ENCODE data around the gene CHD2. TPM values are rescaled to one million over a fixed set of nuclear protein-coding genes. Genes with fewer than 3 reads are reported as not detected.

The CHD2 gene
- total and polyA plus RNA-seq, 4 donors: 13.9 to 90.2 (median 49.4) TPM

- H3K36me3 ChIP-seq (ENCODE audit: control insufficient read depth in 4 of 4, insufficient read depth in 3 of 4, low read depth in 1 of 4, low read length in 3 of 4): no peaks in the 10 kb centered on the region
- H3K27ac ChIP-seq (ENCODE audit: low read depth in 1 of 2, low read length in 2 of 2): peak overlapping the region; percentile 56 to 77
- TF ChIP-seq ZBTB33 (IDR thresholded peaks at IDR 0.05) (no peak), RAD21 (IDR thresholded peaks at IDR 0.05) (no peak), NR2F2 (IDR thresholded peaks at IDR 0.05) (no peak), ATF3 (IDR thresholded peaks at IDR 0.05) (no peak), TAF1 (conservative IDR thresholded peaks at IDR 0.05) (no peak), MAX (IDR thresholded peaks at IDR 0.05) (no peak), HNF4A (conservative IDR thresholded peaks at IDR 0.05) (no peak)
- no peaks in the 10 kb centered on the region for H3K9me3 ChIP-seq (ENCODE audit: control insufficient read depth in 4 of 4, low read length in 3 of 4)
- no peaks in the 10 kb centered on the region for H3K27me3 ChIP-seq (ENCODE audit: control insufficient read depth in 4 of 4, insufficient read depth in 4 of 4, low read length in 3 of 4)
- peaks cover 30 to 74% (median 45%) of the 10 kb centered on the region in 4 donors for H3K4me1 ChIP-seq (ENCODE audit: control insufficient read depth in 4 of 4, insufficient read depth in 4 of 4, low read length in 3 of 4)
- WGBS: 58% methylated on average over 4 of the region's 4 CpGs
- peak overlapping the region in 1 of 2 donors; percentile 12 for H3K9ac ChIP-seq (ENCODE audit: low read depth in 1 of 2, low read length in 2 of 2)
- no peak for DNase-seq (ENCODE audit: low spot score)
- H3K4me3 ChIP-seq (ENCODE audit: low read depth in 1 of 3, low read length in 3 of 3): no peak overlapping the region
Observed at GRCh38 chr15:92915766-92916435, 15.8 kb downstream of the CHD2 start.

- WGBS: 10% methylated on average over 11 of the region's 11 CpGs
- no peaks in the 10 kb centered on the region for H3K27me3 ChIP-seq (ENCODE audit: control insufficient read depth in 4 of 4, insufficient read depth in 4 of 4, low read length in 3 of 4)
Observed at GRCh38 chr15:92917598-92918407, 17.7 kb downstream of the CHD2 start.

More at GRCh38 chr15:92917598-92918407, 17.7 kb downstream of the CHD2 start:
- peak overlapping the region; percentile 89 to 92 for H3K27ac ChIP-seq (ENCODE audit: low read depth in 1 of 2, low read length in 2 of 2)
- no peaks in the 10 kb centered on the region for H3K9me3 ChIP-seq (ENCODE audit: control insufficient read depth in 4 of 4, low read length in 3 of 4)
- H3K4me1 ChIP-seq (ENCODE audit: control insufficient read depth in 4 of 4, insufficient read depth in 4 of 4, low read length in 3 of 4): peaks cover 24 to 73% (median 38%) of the 10 kb centered on the region in 4 donors
- peak; percentile 56 for TF ChIP-seq NR2F2 (IDR thresholded peaks at IDR 0.05)
- peak; percentile 96 to 99 for TF ChIP-seq RAD21 (IDR thresholded peaks at IDR 0.05)
- peak; percentile 76 for TF ChIP-seq SP1 (IDR thresholded peaks at IDR 0.05)
- peak; percentile 81 for TF ChIP-seq ZBTB33 (IDR thresholded peaks at IDR 0.05)
- peak in 1 of 2 donors; percentile 78 for TF ChIP-seq EGR1 (IDR thresholded peaks at IDR 0.05; ENCODE audit: low read depth in 2 of 2)
- TF ChIP-seq YY1 (IDR thresholded peaks at IDR 0.05): peak; percentile 100
- TF ChIP-seq RXRA (IDR thresholded peaks at IDR 0.05): peak; percentile 42 to 69
- peak; percentile 97 for TF ChIP-seq CTCF (IDR thresholded peaks at IDR 0.05; ENCODE audit: low read depth, low read length, missing input control)
- TF ChIP-seq ATF3 (IDR thresholded peaks at IDR 0.05): peak; percentile 51
- no peak for TF ChIP-seq REST (IDR thresholded peaks at IDR 0.05)
- peak; percentile 89 for TF ChIP-seq HNF4G (IDR thresholded peaks at IDR 0.05)
- peak; percentile 73 to 91 for TF ChIP-seq HNF4A (conservative IDR thresholded peaks at IDR 0.05)
- no peak for TF ChIP-seq TAF1 (conservative IDR thresholded peaks at IDR 0.05)
- peak; percentile 77 for TF ChIP-seq MAX (IDR thresholded peaks at IDR 0.05)
- TF ChIP-seq FOXA2 (IDR thresholded peaks at IDR 0.05): peak; percentile 63
- TF ChIP-seq JUND (IDR thresholded peaks at IDR 0.05): peak; percentile 53 to 73
- peak; percentile 30 to 52 for TF ChIP-seq GABPA (IDR thresholded peaks at IDR 0.05 in 1 of 2, conservative IDR thresholded peaks at IDR 0.05 in 1 of 2)
- TF ChIP-seq FOXA1 (IDR thresholded peaks at IDR 0.05): no peak
- H3K9ac ChIP-seq (ENCODE audit: low read depth in 1 of 2, low read length in 2 of 2): peak overlapping the region; percentile 62 to 82
- DNase-seq (ENCODE audit: low spot score): peak; percentile 95
- H3K4me3 ChIP-seq (ENCODE audit: low read depth in 1 of 3, low read length in 3 of 3): no peak overlapping the region
- no peaks in the 10 kb centered on the region for H3K36me3 ChIP-seq (ENCODE audit: control insufficient read depth in 4 of 4, insufficient read depth in 3 of 4, low read depth in 1 of 4, low read length in 3 of 4)
